NCI-H748 (cell line): ENCODE measurements around the gene STK33.

ENCODE experiments used
- DNase-seq: peaks from one replicate; lab custom pipeline; 2025; ENCODE audit not compliant: unreplicated experiment; lab: John Stamatoyannopoulos, UW

Gene STK33

GRCh38 chr11:8381343-8381742 lies 212.7 kb downstream of the STK33 start:
- DNase-seq: no peak

- DNase-seq: no peak
Observed at GRCh38 chr11:8375932-8376331, 218.1 kb downstream of the STK33 start.

DNA sequence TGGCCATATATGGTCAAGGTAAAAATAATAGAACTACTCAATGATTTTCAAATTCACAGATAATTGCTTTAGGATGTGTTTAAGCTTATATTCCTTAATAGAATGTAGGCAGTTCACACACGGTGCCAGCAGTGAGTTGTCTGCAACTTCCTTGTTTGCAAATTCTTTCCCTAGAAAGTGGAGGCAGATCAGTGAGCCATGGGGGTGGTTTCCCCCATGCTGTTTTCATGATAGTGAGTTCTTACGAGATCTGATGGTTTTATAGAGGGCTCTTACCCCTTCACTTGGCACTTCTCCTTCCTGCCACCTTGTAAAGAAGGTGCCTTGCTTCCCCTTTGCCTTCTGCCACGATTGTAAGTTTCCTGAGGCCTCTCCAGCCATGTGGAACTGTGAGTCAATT lies 218.6 kb downstream of the STK33 start:
- no peak for DNase-seq

GRCh38 chr11:8374716-8375115 lies 219.3 kb downstream of the STK33 start:
- no peak for DNase-seq

DNA sequence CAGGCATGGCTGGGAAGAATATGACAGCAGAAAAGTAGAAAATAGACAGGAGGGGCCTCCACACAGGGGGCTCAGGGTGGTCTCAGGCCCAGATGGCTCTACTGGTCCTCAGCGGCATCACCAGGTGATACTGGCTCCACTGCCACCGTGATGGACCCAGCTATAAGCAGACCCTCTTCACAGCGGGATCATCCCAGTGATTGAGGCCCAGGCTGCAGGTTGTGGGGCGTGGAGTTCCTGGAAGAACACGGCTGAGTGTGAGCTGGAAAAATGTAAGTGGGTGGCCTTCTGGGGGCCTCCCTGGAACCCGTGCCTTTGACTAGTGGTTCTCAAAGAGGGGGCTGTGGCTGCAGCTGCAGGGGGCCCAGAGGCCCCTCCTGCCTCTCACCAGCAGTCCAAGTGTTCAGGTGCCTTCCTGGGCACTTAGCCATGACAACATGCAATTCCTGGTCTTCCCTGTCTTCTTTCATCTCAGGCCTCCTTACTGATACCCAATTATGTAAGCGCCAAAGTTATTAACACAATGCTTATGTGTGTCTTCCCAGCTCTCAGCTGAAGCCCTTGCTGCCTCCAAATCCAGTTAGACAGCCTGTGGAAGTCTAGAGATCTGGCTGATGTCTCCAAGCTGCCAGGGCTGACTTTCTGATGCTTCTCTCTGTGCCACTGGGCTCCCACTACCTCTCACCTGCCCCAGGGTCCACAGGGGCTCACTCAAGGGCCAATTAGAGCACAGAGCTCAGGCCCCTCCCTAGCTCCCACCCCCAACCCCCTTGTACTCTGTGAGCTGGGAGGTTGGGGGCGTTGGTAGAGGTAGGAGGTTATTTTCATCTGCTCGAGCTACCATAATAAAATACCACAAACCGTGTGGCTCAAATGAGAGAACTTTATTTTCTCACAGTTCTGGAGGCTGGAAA lies 220.3 kb downstream of the STK33 start:
- DNase-seq: no peak

DNA sequence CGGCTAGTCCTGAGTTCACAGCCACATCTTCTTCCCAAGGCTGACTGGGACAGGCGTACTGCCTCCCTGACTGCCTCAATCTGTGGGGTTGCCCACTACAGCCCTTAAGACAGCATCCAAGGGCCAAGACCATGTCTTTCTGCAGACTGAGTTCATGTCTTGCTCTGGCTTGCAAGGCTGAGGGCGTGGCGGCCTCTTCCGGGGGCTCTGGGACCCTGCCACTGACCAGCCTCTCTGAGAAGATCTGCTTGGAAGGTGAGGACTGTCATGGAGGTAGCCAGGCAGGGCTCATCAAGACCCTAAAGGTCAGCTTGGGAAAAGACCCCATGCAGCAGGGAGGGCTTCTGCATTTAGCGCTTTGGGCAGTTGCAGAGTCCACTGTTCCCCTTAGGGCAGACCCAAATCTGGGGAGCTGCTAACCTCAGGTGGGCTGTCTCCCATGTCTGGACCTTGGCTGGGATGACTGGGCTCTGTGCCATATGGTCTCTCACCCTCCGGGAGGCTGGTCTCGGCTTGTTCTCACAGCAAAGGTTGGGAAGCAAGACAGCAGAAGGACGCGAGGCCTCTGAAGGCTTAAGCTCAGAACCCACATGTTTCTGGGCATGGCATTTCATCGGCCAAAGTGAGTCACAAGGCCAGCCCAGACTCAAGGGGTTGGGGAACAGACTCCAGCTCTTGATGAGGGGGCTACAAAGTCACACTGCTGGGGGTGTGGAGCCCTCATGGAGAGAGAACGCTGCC lies 221.2 kb downstream of the STK33 start:
- no peak for DNase-seq

GRCh38 chr11:8371516-8371884 lies 222.5 kb downstream of the STK33 start:
- no peak for DNase-seq

DNA sequence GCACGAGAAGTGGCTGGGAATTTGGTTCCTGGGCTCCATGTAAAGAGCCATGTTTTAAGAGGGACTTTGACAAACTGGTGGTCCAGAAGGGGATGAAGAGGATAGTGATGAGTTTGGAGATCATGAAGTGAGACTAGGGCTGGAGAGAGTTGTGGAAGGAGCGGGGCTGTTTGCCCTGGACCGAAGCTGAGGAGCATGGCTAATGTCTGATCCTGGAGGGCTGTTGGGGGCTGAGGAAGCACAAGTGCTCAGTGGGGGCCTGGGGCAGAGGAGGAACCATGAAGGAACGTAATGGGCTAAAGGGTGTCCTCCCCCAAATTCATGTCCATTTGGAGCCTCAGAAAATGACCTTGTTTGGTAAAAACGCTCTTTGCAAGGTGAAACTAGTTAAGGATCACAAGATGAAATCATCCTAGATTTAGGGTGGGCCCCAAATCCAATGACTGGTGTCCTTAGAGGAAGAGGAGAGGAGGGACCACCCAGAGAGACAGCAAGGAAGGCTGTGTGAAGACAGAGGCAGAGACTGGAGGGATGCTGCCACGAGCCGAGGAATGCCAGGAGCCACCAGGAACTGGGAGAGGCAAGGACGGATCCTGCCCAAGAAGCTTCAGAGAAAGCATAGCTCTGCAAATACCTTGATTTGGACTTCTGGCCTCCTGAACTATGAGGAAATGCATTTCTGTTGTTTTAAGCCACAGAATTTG lies 223.1 kb downstream of the STK33 start:
- DNase-seq: no peak

- no peak for DNase-seq
Observed at GRCh38 chr11:8369592-8370205, 224.3 kb downstream of the STK33 start.

GRCh38 chr11:8368772-8369171 lies 225.3 kb downstream of the STK33 start:
- DNase-seq: no peak

GRCh38 chr11:8368194-8368593 lies 225.8 kb downstream of the STK33 start:
- DNase-seq: no peak

GRCh38 chr11:8366316-8366715 lies 227.7 kb downstream of the STK33 start:
- no peak for DNase-seq

DNA sequence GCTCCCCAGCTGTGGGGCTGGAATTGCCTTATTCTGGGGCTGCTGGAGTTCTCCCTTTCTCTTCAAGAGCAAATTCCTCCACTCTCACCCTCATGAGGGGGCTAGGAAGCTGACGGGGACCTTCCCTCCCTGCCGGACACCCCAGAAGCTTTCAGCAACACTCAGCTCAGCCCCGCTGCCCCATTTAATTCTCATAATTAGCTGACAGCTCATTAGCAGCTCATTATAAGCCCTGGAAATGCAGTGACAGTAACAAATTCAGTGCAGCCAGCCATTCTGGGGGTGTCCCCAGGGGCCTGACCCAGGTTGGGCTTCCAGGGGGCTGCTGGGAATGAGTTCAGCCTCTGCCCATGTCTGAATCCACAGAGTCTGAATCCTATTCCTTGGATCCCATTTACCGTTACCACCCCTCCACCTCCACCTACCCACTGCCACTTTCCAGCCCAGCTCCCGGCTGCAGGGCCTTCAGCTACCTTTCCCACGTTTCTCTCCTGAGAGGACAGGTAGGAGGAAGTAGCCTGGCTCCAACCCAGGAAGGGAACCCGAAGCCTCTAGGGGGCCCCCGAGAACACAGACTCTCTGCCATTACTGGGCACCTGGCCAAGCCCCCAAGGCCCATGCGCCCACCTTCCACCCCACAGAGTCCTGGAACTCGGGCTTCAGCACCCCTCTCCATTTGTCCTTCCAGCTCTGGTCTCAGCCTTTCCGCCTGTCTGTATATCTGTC lies 228.6 kb downstream of the STK33 start:
- no peak for DNase-seq

DNA sequence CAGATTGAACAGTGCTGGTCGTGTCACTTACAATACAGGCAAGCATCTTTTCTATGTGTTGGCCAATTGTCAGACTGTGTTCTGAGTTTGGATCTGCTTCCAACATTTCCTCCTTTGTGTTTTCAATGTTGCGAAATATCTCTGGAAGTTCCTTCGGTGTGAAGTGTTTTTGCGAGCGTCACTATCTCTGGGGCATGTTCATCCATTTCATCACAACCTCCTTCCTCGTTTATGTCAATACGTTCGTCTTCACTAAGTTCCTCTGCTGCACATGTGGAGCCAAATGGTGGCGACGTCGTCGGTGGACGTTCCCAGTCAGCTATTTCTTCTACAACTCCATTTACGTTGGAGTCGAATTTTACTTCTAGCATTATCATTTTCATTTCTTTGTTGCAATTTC lies 230.1 kb downstream of the STK33 start:
- DNase-seq: no peak

DNA sequence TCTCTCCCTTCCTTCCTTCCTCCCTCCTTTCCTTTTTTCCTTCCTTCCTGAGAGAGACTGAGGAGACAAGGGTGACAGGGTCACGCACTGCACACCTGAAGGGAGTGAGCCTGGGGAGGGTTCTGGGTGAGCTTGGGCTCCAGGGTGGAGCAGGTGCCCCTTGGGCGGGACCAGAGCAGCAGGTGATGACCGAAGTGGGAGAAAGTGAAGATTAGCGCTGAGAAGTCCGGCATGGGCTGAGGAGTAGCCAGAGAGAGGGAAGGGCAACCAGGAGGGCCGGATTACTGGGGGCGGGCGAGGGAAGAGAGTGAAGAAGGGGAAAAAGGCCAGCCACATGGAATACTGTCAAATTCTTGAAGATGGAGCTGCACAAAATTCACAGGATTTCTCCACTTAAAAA lies 231.1 kb downstream of the STK33 start:
- no peak for DNase-seq

DNA sequence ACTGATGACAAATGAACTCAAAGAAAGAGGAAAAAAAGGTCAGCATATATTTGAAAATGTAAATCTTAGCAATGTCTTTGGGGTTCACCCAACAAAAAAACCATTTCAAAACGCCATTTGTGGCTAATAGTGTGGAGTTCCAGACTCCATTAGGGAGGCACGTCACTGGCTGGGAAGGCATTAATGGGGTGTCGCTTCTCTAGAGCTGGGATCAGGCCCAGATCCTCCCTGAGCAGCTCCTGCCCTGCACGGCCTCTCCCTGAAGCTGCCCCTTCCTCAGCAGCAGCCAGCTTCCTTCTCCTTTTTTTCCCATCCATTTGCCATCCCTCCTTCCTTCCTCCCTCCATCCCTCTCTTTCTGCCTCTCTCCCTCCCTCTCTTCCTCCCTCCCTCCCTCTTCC lies 231.5 kb downstream of the STK33 start:
- DNase-seq: no peak

DNA sequence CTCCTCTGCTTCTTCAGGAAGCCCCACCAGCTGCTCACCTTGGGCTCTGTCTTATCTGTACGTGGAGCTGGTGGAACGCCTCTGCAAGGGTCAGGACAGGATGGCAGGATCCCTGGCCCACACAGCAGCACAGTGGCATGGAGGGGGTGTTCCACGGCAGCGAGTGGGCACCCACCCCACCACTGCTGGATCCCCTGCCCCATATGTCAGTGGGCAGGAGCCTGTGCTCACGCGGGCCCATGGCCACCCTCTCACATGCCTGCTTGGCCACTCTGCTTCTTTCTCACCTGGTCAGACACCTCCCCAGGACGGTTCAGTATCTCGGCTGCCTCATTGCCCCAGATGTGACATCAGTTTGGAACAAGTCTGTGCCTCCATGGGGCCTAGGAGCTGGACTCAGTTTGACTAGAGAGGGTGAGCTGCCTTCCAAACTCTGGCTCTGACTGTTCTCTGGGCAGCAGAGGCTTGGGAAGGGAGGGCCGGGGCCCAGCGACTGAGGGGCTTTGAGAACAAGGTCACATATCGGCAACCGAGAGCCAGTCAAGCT lies 232.3 kb downstream of the STK33 start:
- DNase-seq: no peak

GRCh38 chr11:8361206-8361605 lies 232.8 kb downstream of the STK33 start:
- no peak for DNase-seq

DNA sequence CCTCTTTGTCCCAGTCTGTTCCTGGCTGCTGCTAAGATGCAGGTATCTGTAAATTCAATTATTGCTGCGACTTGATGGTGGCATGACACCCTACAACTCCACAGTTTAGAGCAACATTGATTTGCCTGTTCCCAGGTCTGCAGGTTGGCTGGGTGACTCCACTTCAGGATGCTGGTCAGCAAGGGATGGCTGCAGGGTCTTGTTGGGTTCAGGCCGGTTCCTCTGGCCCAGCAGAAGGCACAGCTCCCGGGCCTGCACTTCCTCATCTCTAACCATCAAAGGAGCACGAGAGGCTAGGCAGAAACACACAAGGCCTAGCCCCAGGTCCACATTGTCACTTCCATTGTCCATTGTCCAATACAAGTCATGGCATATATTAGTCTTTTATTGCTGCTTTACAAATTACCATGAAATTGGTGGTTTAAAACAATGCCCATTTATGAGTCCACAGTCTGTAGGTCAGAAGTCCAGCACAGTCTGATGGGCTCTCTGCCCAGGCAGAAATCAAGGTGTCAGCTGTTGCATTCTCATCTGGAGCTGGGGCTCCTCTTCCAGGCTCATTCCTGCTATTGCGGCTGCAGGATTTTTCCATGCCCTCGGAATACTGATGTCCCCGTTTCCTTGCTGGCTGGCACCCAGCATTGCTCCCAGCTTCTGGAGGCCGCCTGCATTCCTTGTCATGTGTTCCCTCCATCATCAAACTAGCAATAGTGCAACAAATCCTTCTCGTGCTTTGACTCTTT lies 233.8 kb downstream of the STK33 start:
- DNase-seq: no peak

DNA sequence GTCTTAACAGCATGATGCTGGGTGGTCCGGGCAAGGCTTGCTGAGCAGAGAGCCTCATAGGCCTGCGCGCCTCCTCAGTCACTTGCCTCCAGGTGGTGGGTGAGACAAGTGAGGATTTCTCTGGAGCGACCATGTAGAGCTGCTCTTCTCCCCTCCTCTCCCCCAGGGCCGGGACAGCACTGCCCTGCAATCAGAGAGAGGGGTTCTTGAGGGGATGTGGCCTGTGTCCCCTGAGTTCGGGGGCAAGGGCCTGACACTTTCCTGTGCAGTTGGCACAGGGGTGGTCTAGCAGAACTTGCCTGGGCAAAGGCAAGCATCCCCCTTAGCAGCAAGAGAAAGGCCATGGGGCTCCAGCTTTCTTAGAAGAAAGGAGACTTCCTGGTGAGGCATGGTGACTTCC lies 234.5 kb downstream of the STK33 start:
- no peak for DNase-seq
